Type B pancreatic cell (in vitro differentiated cells): ENCODE measurements around the gene CEP350. TPM values are rescaled to one million over a fixed set of nuclear protein-coding genes. Genes with fewer than 3 reads are reported as not detected.
A peak's percentile ranks its signal among the peaks of the same experiment; 100 is the strongest.

ENCODE experiments used
- DNase-seq: peaks from one replicate; pipeline ENCODE4 v3.0.0; 2021; ENCODE audit warnings: mixed read lengths; ENCODE audit not compliant: unreplicated experiment; ENCODE audit errors: extremely low spot score
- H3K27ac Mint-ChIP-seq: 2 replicates; pipeline ENCODE4 v1.8.0; 2021; ENCODE audit warnings: mild to moderate bottlenecking, mixed read lengths
- H3K27me3 Mint-ChIP-seq: 2 replicates; pipeline ENCODE4 v1.8.0; 2021; ENCODE audit warnings: mixed read lengths
- H3K36me3 Mint-ChIP-seq: 2 replicates; pipeline ENCODE4 v1.8.0; 2021; ENCODE audit warnings: mixed read lengths
- H3K4me1 Mint-ChIP-seq: one replicate; pipeline ENCODE4 v1.8.0; 2021; ENCODE audit warnings: mixed read lengths; ENCODE audit not compliant: unreplicated experiment
- H3K4me3 Mint-ChIP-seq: 2 replicates; pipeline ENCODE4 v1.8.0; 2021; ENCODE audit warnings: mild to moderate bottlenecking, mixed read lengths
- H3K9me3 Mint-ChIP-seq: 2 replicates; pipeline ENCODE4 v1.8.0; 2021; ENCODE audit warnings: mixed read lengths
- CTCF ChIP-seq: fragments of 200-600 bp; sonication (generic); conservative IDR thresholded peaks from 2 replicates; pipeline ENCODE4 v1.5.0; 2021; ENCODE audit warnings: antibody characterized with exemption, mild to moderate bottlenecking
- total RNA-seq: library from RNA; stranded (reverse); gene quantifications from 2 replicates; pipeline ENCODE4 v1.2.1, GENCODE V29; 2021; ENCODE audit warnings: low replicate concordance

CEP350 gene
- total RNA-seq, 1 donor from 2014 or later: 41.5 TPM

- no peaks in the 10 kb centered on the region for H3K36me3 Mint-ChIP-seq
- H3K27me3 Mint-ChIP-seq: peaks cover 10% of the 10 kb centered on the region
- no peak overlapping the region for H3K4me3 Mint-ChIP-seq
- no peak for DNase-seq
- H3K27ac Mint-ChIP-seq: no peak overlapping the region
- no peaks in the 10 kb centered on the region for H3K9me3 Mint-ChIP-seq
- H3K4me1 Mint-ChIP-seq: no peaks in the 10 kb centered on the region
- TF ChIP-seq CTCF: no peak
Observed at GRCh38 chr1:180143359-180143758, 188.7 kb downstream of the CEP350 start.

- Mint-ChIP-seq H3K4me3 (no peak overlapping the region), H3K4me1 (no peaks in the 10 kb centered on the region), H3K27ac (no peak overlapping the region), H3K9me3 (no peaks in the 10 kb centered on the region), H3K27me3 (peaks cover 12% of the 10 kb centered on the region), H3K36me3 (no peaks in the 10 kb centered on the region)
- no peak for TF ChIP-seq CTCF
- DNase-seq: no peak
Observed at GRCh38 chr1:180144659-180145357, 190.2 kb downstream of the CEP350 start.

- no peak for TF ChIP-seq CTCF
- H3K27me3 Mint-ChIP-seq: peaks cover 18% of the 10 kb centered on the region
Observed at GRCh38 chr1:180145446-180145845, 190.8 kb downstream of the CEP350 start.

GRCh38 chr1:180150982-180151381 lies 196.4 kb downstream of the CEP350 start:
- peak overlapping the region; percentile 2 for H3K27ac Mint-ChIP-seq
- no peaks in the 10 kb centered on the region for H3K36me3 Mint-ChIP-seq
- no peak for TF ChIP-seq CTCF
- H3K4me1 Mint-ChIP-seq: peaks cover 6% of the 10 kb centered on the region
- DNase-seq: no peak
- H3K9me3 Mint-ChIP-seq: no peaks in the 10 kb centered on the region
- no peak overlapping the region for H3K4me3 Mint-ChIP-seq
- peaks cover 41% of the 10 kb centered on the region for H3K27me3 Mint-ChIP-seq

More at GRCh38 chr1:180145446-180145845, 190.8 kb downstream of the CEP350 start:
- no peak for DNase-seq
- no peaks in the 10 kb centered on the region for H3K9me3 Mint-ChIP-seq
- no peak overlapping the region for H3K4me3 Mint-ChIP-seq
- no peak overlapping the region for H3K27ac Mint-ChIP-seq
- no peaks in the 10 kb centered on the region for H3K4me1 Mint-ChIP-seq
- H3K36me3 Mint-ChIP-seq: no peaks in the 10 kb centered on the region

- DNase-seq: no peak
Observed at GRCh38 chr1:180151508-180151907, 196.9 kb downstream of the CEP350 start.

More at GRCh38 chr1:180151508-180151907, 196.9 kb downstream of the CEP350 start:
- Mint-ChIP-seq H3K4me3 (no peak overlapping the region), H3K27me3 (peaks cover 42% of the 10 kb centered on the region), H3K4me1 (peaks cover 10% of the 10 kb centered on the region), H3K27ac (peak overlapping the region; percentile 2), H3K9me3 (no peaks in the 10 kb centered on the region), H3K36me3 (no peaks in the 10 kb centered on the region)
- no peak for TF ChIP-seq CTCF
